ENCODE measurements around the gene PPP1R3A.

PPP1R3A gene

GRCh38 chr7:113880559-113880958 is 38.2 kb downstream of the PPP1R3A start:
- no CpG with 5 or more reads among the region's 3 CpGs for WGBS (ENCODE audit: insufficient coverage, insufficient read length)
- H3K27me3 ChIP-seq (ENCODE audit: control insufficient read depth, insufficient read depth, low read length): no peaks in the 10 kb centered on the region
- H3K36me3 ChIP-seq (ENCODE audit: control insufficient read depth, insufficient read depth, low read length): no peaks in the 10 kb centered on the region
- H3K27ac ChIP-seq (ENCODE audit: low read length): no peak overlapping the region
- H3K9me3 ChIP-seq (ENCODE audit: control insufficient read depth, insufficient read depth, low read length): no peaks in the 10 kb centered on the region
- DNase-seq (ENCODE audit: low read depth, low spot score): no peak
- no peaks in the 10 kb centered on the region for H3K4me1 ChIP-seq (ENCODE audit: control insufficient read depth, insufficient read depth, low read length)
- no peak overlapping the region for H3K4me3 ChIP-seq (ENCODE audit: low read length)

- no peaks in the 10 kb centered on the region for H3K4me1 ChIP-seq (ENCODE audit: control insufficient read depth, insufficient read depth, low read length)
- 100% methylated on average over 3 of the region's 7 CpGs for WGBS (ENCODE audit: insufficient coverage, insufficient read length)
- no peaks in the 10 kb centered on the region for H3K36me3 ChIP-seq (ENCODE audit: control insufficient read depth, insufficient read depth, low read length)
- H3K4me3 ChIP-seq (ENCODE audit: low read length): no peak overlapping the region
- no peaks in the 10 kb centered on the region for H3K9me3 ChIP-seq (ENCODE audit: control insufficient read depth, insufficient read depth, low read length)
- no peaks in the 10 kb centered on the region for H3K27me3 ChIP-seq (ENCODE audit: control insufficient read depth, insufficient read depth, low read length)
- no peak for DNase-seq (ENCODE audit: low read depth, low spot score)
- H3K27ac ChIP-seq (ENCODE audit: low read length): no peak overlapping the region
Measured at GRCh38 chr7:113878394-113878992, 40.3 kb downstream of the PPP1R3A start.

- H3K9me3 ChIP-seq (ENCODE audit: control insufficient read depth, insufficient read depth, low read length): no peaks in the 10 kb centered on the region
- no peak for DNase-seq (ENCODE audit: low read depth, low spot score)
- H3K4me1 ChIP-seq (ENCODE audit: control insufficient read depth, insufficient read depth, low read length): no peaks in the 10 kb centered on the region
- no peaks in the 10 kb centered on the region for H3K27me3 ChIP-seq (ENCODE audit: control insufficient read depth, insufficient read depth, low read length)
- H3K4me3 ChIP-seq (ENCODE audit: low read length): no peak overlapping the region
- no peak overlapping the region for H3K27ac ChIP-seq (ENCODE audit: low read length)
- H3K36me3 ChIP-seq (ENCODE audit: control insufficient read depth, insufficient read depth, low read length): no peaks in the 10 kb centered on the region
- no CpG with 5 or more reads among the region's 2 CpGs for WGBS (ENCODE audit: insufficient coverage, insufficient read length)
Measured at GRCh38 chr7:113875224-113875623, 43.6 kb downstream of the PPP1R3A start.

- WGBS (ENCODE audit: insufficient coverage, insufficient read length): no CpG with 5 or more reads among the region's 2 CpGs
- Histone ChIP-seq H3K4me3 (ENCODE audit: low read length) (no peak overlapping the region), H3K27me3 (ENCODE audit: control insufficient read depth, insufficient read depth, low read length) (no peaks in the 10 kb centered on the region), H3K36me3 (ENCODE audit: control insufficient read depth, insufficient read depth, low read length) (no peaks in the 10 kb centered on the region), H3K4me1 (ENCODE audit: control insufficient read depth, insufficient read depth, low read length) (no peaks in the 10 kb centered on the region), H3K9me3 (ENCODE audit: control insufficient read depth, insufficient read depth, low read length) (no peaks in the 10 kb centered on the region), H3K27ac (ENCODE audit: low read length) (no peak overlapping the region)
- DNase-seq (ENCODE audit: low read depth, low spot score): no peak
Measured at GRCh38 chr7:113873554-113874151, 45.2 kb downstream of the PPP1R3A start.

DNA sequence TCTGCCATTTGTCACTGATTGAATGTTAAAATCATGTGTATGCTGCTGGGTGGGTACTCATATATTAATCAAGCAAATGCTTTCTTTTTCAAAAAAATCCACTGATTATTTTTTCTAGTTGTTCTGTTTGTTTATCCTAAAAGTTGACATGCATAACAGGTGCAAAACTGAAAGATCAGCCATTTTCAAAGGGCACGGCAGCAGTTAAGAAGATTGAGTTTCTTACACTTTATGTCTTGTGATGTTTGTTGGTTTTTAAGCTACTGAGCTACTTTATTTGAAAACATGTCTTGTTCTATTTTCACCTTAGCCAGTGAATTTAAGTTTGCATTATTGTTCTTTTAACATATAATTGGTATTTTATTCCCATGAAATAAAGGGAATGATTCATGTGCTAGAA is 45.8 kb downstream of the PPP1R3A start:
- Histone ChIP-seq H3K36me3 (ENCODE audit: control insufficient read depth, insufficient read depth, low read length) (no peaks in the 10 kb centered on the region), H3K9me3 (ENCODE audit: control insufficient read depth, insufficient read depth, low read length) (no peaks in the 10 kb centered on the region), H3K4me3 (ENCODE audit: low read length) (no peak overlapping the region), H3K27ac (ENCODE audit: low read length) (no peak overlapping the region), H3K27me3 (ENCODE audit: control insufficient read depth, insufficient read depth, low read length) (no peaks in the 10 kb centered on the region), H3K4me1 (ENCODE audit: control insufficient read depth, insufficient read depth, low read length) (no peaks in the 10 kb centered on the region)
- no peak for DNase-seq (ENCODE audit: low read depth, low spot score)
- no CpG with 5 or more reads among the region's 1 CpG for WGBS (ENCODE audit: insufficient coverage, insufficient read length)

GRCh38 chr7:113867325-113867724 is 51.5 kb downstream of the PPP1R3A start:
- Histone ChIP-seq H3K36me3 (ENCODE audit: control insufficient read depth, insufficient read depth, low read length) (no peaks in the 10 kb centered on the region), H3K27ac (ENCODE audit: low read length) (no peak overlapping the region), H3K9me3 (ENCODE audit: control insufficient read depth, insufficient read depth, low read length) (no peaks in the 10 kb centered on the region), H3K4me3 (ENCODE audit: low read length) (no peak overlapping the region), H3K27me3 (ENCODE audit: control insufficient read depth, insufficient read depth, low read length) (no peaks in the 10 kb centered on the region), H3K4me1 (ENCODE audit: control insufficient read depth, insufficient read depth, low read length) (no peaks in the 10 kb centered on the region)
- no CpG with 5 or more reads among the region's 2 CpGs for WGBS (ENCODE audit: insufficient coverage, insufficient read length)
- DNase-seq (ENCODE audit: low read depth, low spot score): no peak

DNA sequence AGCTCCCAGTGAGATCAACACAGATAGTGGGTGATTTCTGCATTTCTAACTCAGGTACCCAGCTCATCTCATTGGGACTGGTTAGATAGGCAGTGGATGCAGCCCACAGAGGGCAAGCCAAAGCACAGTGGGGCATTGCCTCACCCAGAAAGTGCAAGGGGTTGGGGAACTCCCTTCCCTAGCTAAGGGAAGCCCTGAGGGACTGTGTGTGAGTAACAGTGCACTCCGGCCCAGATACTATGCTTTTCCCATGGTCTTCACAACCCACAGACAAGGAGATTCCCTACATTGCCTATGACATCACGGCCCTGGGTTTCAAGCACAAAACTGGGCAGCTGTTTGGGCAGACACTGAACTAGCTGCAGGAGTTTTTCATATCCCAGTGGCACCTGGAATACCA is 62.8 kb downstream of the PPP1R3A start:
- H3K27ac ChIP-seq (ENCODE audit: low read length): no peak overlapping the region
- H3K36me3 ChIP-seq (ENCODE audit: control insufficient read depth, insufficient read depth, low read length): no peaks in the 10 kb centered on the region
- H3K4me3 ChIP-seq (ENCODE audit: low read length): no peak overlapping the region
- no peaks in the 10 kb centered on the region for H3K4me1 ChIP-seq (ENCODE audit: control insufficient read depth, insufficient read depth, low read length)
- no peak for DNase-seq (ENCODE audit: low read depth, low spot score)
- WGBS (ENCODE audit: insufficient coverage, insufficient read length): no CpG with 5 or more reads among the region's 2 CpGs
- H3K27me3 ChIP-seq (ENCODE audit: control insufficient read depth, insufficient read depth, low read length): no peaks in the 10 kb centered on the region
- no peaks in the 10 kb centered on the region for H3K9me3 ChIP-seq (ENCODE audit: control insufficient read depth, insufficient read depth, low read length)

GRCh38 chr7:113840954-113841353 is 77.9 kb downstream of the PPP1R3A start:
- no peak overlapping the region for H3K27ac ChIP-seq (ENCODE audit: low read length)
- no peaks in the 10 kb centered on the region for H3K36me3 ChIP-seq (ENCODE audit: control insufficient read depth, insufficient read depth, low read length)
- DNase-seq (ENCODE audit: low read depth, low spot score): no peak
- no peaks in the 10 kb centered on the region for H3K9me3 ChIP-seq (ENCODE audit: control insufficient read depth, insufficient read depth, low read length)
- H3K4me3 ChIP-seq (ENCODE audit: low read length): no peak overlapping the region
- H3K27me3 ChIP-seq (ENCODE audit: control insufficient read depth, insufficient read depth, low read length): no peaks in the 10 kb centered on the region
- H3K4me1 ChIP-seq (ENCODE audit: control insufficient read depth, insufficient read depth, low read length): no peaks in the 10 kb centered on the region
- whole genome bisulfite sequencing (ENCODE audit: insufficient coverage, insufficient read length): no CpG with 5 or more reads among the region's 3 CpGs

DNA sequence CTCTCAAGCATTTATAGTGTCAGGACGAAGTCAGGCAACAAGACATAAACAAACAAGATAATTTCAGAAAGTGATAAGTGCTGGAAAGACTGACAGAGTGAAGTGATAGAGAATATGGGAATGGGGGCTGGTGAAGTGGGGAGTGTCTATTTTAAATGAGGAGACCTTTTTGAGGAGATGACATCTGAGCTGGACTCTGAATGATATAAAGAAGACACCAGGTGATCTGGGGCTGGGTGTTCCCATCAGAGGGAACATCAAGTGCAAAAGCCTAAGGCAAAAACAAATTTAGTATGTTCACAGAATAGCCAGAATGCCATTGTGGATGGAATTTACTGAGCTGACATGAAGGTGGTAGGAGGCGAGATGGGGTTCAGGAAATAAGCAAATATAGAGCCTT is 83.4 kb downstream of the PPP1R3A start:
- H3K27me3 ChIP-seq (ENCODE audit: control insufficient read depth, insufficient read depth, low read length): no peaks in the 10 kb centered on the region
- H3K4me1 ChIP-seq (ENCODE audit: control insufficient read depth, insufficient read depth, low read length): no peaks in the 10 kb centered on the region
- no peak overlapping the region for H3K27ac ChIP-seq (ENCODE audit: low read length)
- no CpG with 5 or more reads among the region's 2 CpGs for WGBS (ENCODE audit: insufficient coverage, insufficient read length)
- no peak for DNase-seq (ENCODE audit: low read depth, low spot score)
- no peaks in the 10 kb centered on the region for H3K36me3 ChIP-seq (ENCODE audit: control insufficient read depth, insufficient read depth, low read length)
- H3K4me3 ChIP-seq (ENCODE audit: low read length): no peak overlapping the region
- no peaks in the 10 kb centered on the region for H3K9me3 ChIP-seq (ENCODE audit: control insufficient read depth, insufficient read depth, low read length)

DNA sequence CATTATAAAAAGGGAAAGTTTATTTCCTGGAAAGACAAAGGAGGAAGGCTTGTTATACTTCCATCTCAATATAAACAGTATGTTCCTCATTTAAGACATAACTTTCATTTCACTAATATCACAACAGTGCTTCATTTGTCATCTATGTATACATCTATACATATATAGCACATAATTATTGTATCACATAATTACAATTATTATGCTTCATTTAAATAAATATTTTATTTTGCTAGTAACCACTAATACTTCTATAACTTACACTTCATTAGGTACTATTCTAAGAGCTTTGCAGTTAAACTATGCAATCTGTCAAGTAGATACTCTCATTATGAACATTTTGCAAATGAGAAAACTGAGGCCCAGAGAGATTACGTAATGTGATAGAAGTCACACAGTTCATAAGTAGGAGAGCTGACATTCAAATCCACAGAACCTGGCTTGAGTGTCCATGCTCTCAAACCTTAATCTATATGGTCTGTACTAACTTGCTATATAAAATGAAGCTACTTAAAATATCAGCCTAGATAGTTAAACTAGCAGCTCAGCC is 86.5 kb downstream of the PPP1R3A start:
- no peaks in the 10 kb centered on the region for H3K36me3 ChIP-seq (ENCODE audit: control insufficient read depth, insufficient read depth, low read length)
- no CpG with 5 or more reads among the region's 1 CpG for WGBS (ENCODE audit: insufficient coverage, insufficient read length)
- no peak for DNase-seq (ENCODE audit: low read depth, low spot score)
- H3K4me1 ChIP-seq (ENCODE audit: control insufficient read depth, insufficient read depth, low read length): no peaks in the 10 kb centered on the region
- H3K27me3 ChIP-seq (ENCODE audit: control insufficient read depth, insufficient read depth, low read length): no peaks in the 10 kb centered on the region
- no peak overlapping the region for H3K4me3 ChIP-seq (ENCODE audit: low read length)
- H3K9me3 ChIP-seq (ENCODE audit: control insufficient read depth, insufficient read depth, low read length): no peaks in the 10 kb centered on the region
- H3K27ac ChIP-seq (ENCODE audit: low read length): no peak overlapping the region

DNA sequence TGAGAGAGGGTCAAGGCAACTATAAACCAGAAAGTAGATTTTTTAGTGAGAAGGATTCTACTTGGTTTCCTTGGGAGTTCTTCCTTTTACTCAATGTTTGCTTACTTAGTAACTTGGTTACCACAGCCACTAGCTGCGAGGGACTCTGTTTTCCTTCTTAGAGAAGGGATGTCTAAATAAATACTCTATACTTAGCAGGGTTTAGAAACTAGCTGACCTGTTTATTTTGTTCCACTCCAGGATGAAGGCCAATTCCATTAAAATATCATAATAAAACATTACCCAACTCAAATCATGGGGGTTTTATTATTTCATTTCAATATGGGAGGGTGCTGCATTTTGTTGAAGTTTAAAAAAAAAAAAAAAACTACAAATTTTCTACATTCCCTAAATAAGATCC is 87.3 kb downstream of the PPP1R3A start:
- no CpG with 5 or more reads among the region's 1 CpG for WGBS (ENCODE audit: insufficient coverage, insufficient read length)
- DNase-seq (ENCODE audit: low read depth, low spot score): no peak
- Histone ChIP-seq H3K27me3 (ENCODE audit: control insufficient read depth, insufficient read depth, low read length) (no peaks in the 10 kb centered on the region), H3K36me3 (ENCODE audit: control insufficient read depth, insufficient read depth, low read length) (no peaks in the 10 kb centered on the region), H3K9me3 (ENCODE audit: control insufficient read depth, insufficient read depth, low read length) (no peaks in the 10 kb centered on the region), H3K4me3 (ENCODE audit: low read length) (no peak overlapping the region), H3K4me1 (ENCODE audit: control insufficient read depth, insufficient read depth, low read length) (no peaks in the 10 kb centered on the region), H3K27ac (ENCODE audit: low read length) (no peak overlapping the region)
